Measurements from ENCODE around the gene NSD1. TPM values are rescaled to one million over a fixed set of nuclear protein-coding genes. Genes with fewer than 3 reads are reported as not detected.

NSD1 gene
- total and polyA plus RNA-seq, 2 donors (not counting 1 experiment from before 2014, with no cell fraction given), result 19.3 to 52.8 TPM

DNA sequence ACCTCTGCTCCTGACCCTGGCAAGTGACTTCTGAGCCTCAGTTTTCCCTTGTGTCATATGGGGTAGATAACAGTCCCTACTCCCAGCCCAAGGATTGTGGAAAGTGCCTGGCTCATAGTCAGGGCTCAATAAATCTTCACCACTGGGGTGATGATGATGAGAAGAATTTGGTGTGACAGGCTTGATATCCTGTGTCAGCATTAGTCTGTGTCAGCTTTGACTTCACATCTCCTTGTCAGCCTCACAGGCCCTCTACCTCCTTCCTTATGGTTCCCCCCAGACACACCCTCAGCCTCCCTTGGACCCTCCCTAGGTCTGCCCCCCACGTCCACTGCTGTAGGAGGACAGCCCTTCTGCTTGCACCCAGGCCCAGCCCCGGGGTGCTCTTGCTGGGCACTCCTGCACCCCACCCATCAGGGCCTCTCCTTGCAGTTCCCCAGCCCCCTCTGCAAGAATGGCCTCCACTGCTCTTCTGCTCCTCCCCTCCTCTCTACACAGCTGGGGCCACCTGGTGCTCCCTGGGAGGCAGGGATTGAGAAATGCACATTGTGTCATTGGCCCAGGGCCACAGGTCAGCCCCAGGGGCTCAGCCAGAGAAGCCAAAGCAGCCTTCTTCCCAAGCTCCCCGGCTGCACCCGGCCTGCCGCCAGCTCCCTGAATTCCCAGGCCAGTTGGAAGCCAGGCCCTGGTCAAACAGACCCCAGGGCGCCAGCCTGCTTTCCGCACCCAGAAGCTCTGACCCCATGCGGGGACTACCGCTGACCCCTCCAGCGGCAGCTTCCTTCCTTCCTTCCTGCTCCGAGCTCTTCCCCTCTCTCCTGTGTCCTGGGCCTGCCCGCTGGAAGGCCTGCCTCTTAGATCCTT lies 39.1 kb upstream of the NSD1 start:
- H3K27ac ChIP-seq (ENCODE audit: insufficient read depth, low read length), result peak overlapping the region; percentile 57
- H3K9me3 ChIP-seq (ENCODE audit: control insufficient read depth, insufficient read depth, low read depth, low read length), result no peaks in the 10 kb centered on the region
- DNase-seq (ENCODE audit: low read depth in 2 of 2), result peak in 1 of 2 donors; percentile 98
- H4K20me1 ChIP-seq (ENCODE audit: control insufficient read depth, extremely low read depth, insufficient read depth, low read length), result no peaks in the 10 kb centered on the region
- H3K36me3 ChIP-seq (ENCODE audit: control insufficient read depth, insufficient read depth, low read length), result peaks cover 9% of the 10 kb centered on the region
- H3K4me2 ChIP-seq (ENCODE audit: extremely low read depth, insufficient read depth, low read length), result no peak overlapping the region
- H3K4me3 ChIP-seq (replicated peaks in 1 of 4; ENCODE audit: control extremely low read depth in 1 of 4, insufficient read depth in 1 of 4, low read depth in 3 of 4, low read length in 4 of 4), result no peak overlapping the region
- H2AFZ ChIP-seq (ENCODE audit: low read length), result no peak overlapping the region
- peaks cover 2% of the 10 kb centered on the region for H3K27me3 ChIP-seq (ENCODE audit: control insufficient read depth, insufficient read depth, low read length)
- peak overlapping the region; percentile 11 for H3K9ac ChIP-seq (ENCODE audit: insufficient read depth, low read length)
- H3K4me1 ChIP-seq (ENCODE audit: control insufficient read depth, extremely low read depth, insufficient read depth, low read length), result peaks cover 26% of the 10 kb centered on the region
- TF ChIP-seq, protein P1, sequence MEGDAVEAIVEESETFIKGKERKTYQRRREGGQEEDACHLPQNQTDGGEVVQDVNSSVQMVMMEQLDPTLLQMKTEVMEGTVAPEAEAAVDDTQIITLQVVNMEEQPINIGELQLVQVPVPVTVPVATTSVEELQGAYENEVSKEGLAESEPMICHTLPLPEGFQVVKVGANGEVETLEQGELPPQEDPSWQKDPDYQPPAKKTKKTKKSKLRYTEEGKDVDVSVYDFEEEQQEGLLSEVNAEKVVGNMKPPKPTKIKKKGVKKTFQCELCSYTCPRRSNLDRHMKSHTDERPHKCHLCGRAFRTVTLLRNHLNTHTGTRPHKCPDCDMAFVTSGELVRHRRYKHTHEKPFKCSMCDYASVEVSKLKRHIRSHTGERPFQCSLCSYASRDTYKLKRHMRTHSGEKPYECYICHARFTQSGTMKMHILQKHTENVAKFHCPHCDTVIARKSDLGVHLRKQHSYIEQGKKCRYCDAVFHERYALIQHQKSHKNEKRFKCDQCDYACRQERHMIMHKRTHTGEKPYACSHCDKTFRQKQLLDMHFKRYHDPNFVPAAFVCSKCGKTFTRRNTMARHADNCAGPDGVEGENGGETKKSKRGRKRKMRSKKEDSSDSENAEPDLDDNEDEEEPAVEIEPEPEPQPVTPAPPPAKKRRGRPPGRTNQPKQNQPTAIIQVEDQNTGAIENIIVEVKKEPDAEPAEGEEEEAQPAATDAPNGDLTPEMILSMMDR (conservative IDR thresholded peaks at IDR 0.05 in 1 of 2, IDR thresholded peaks at IDR 0.05 in 1 of 2; ENCODE audit: low read depth in 1 of 2, low read length in 2 of 2), result no peak
- TF ChIP-seq EZH2 (IDR thresholded peaks at IDR 0.05; ENCODE audit: low read length, missing control alignments), result no peak
- no peaks in the 10 kb centered on the region for H3K79me2 ChIP-seq (ENCODE audit: control insufficient read depth, insufficient read depth, low read length)

DNA sequence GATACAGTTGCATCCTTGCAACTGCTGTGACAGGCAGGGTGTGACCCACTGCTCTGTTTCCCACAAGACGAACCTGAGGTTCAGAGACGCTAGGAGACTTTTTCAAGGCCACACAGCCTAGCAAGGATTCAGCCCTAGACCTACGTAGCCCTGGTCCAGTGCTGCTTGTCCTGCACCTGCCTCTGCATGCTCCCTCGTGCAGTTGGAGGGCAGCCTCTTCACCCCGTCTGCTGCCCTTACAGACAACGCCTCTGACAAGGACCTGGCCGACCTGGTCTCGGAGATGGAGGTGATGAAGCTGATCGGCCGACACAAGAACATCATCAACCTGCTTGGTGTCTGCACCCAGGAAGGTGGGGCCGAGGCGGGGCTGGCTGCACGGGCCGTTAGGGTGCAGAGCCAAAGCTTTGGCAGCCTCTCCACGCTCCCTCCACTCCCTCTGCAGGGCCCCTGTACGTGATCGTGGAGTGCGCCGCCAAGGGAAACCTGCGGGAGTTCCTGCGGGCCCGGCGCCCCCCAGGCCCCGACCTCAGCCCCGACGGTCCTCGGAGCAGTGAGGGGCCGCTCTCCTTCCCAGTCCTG lies 38.4 kb upstream of the NSD1 start:
- peaks cover 9% of the 10 kb centered on the region for H3K36me3 ChIP-seq (ENCODE audit: control insufficient read depth, insufficient read depth, low read length)
- no peak overlapping the region for H2AFZ ChIP-seq (ENCODE audit: low read length)
- no peaks in the 10 kb centered on the region for H3K79me2 ChIP-seq (ENCODE audit: control insufficient read depth, insufficient read depth, low read length)
- no peak for TF ChIP-seq EZH2 (IDR thresholded peaks at IDR 0.05; ENCODE audit: low read length, missing control alignments)
- TF ChIP-seq, protein P1 (conservative IDR thresholded peaks at IDR 0.05 in 1 of 2, IDR thresholded peaks at IDR 0.05 in 1 of 2; ENCODE audit: low read depth in 1 of 2, low read length in 2 of 2), result no peak
- no peaks in the 10 kb centered on the region for H3K9me3 ChIP-seq (ENCODE audit: control insufficient read depth, insufficient read depth, low read depth, low read length)
- peaks cover 2% of the 10 kb centered on the region for H3K27me3 ChIP-seq (ENCODE audit: control insufficient read depth, insufficient read depth, low read length)
- H3K9ac ChIP-seq (ENCODE audit: insufficient read depth, low read length), result no peak overlapping the region
- H4K20me1 ChIP-seq (ENCODE audit: control insufficient read depth, extremely low read depth, insufficient read depth, low read length), result no peaks in the 10 kb centered on the region
- DNase-seq (ENCODE audit: low read depth in 2 of 2), result no peak
- peaks cover 23% of the 10 kb centered on the region for H3K4me1 ChIP-seq (ENCODE audit: control insufficient read depth, extremely low read depth, insufficient read depth, low read length)
- H3K4me2 ChIP-seq (ENCODE audit: extremely low read depth, insufficient read depth, low read length), result no peak overlapping the region
- peak overlapping the region; percentile 57 for H3K27ac ChIP-seq (ENCODE audit: insufficient read depth, low read length)
- H3K4me3 ChIP-seq (replicated peaks in 1 of 4; ENCODE audit: control extremely low read depth in 1 of 4, insufficient read depth in 1 of 4, low read depth in 3 of 4, low read length in 4 of 4), result no peak overlapping the region

DNA sequence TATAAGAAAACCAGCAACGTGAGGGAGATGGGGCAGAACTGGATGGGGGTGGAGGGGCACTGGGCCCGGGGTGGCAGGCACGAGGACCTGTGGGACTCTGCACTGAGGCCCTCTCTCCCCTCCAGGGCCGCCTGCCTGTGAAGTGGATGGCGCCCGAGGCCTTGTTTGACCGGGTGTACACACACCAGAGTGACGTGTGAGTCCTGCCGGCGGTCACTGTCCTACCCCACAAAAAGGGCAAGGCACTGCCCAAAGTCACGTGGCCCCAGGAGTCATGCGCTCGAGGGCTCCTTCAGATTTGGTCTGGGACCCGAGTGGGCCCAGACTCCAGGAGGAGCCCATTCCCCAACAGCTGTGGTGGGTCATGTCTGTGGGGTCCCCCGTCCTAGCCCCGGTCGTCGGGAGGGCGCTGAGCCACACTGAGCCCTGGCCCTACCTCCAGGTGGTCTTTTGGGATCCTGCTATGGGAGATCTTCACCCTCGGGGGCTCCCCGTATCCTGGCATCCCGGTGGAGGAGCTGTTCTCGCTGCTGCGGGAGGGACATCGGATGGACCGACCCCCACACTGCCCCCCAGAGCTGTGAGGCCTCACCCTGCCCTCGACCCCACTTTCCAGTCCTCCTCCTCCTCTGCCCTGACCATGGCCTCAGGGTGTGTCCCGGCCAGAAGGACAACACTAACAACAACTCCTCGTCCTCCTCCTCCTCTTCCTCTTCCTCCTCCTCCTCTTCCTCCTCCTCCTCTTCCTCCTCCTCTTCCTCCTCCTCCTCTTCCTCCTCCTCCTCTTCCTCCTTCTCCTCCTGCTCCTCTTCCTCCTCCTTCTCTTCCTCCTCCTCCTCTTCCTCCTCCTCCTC lies 37.2 kb upstream of the NSD1 start:
- Histone ChIP-seq H3K79me2 (ENCODE audit: control insufficient read depth, insufficient read depth, low read length) (no peaks in the 10 kb centered on the region), H3K4me3 (replicated peaks in 1 of 4; ENCODE audit: control extremely low read depth in 1 of 4, insufficient read depth in 1 of 4, low read depth in 3 of 4, low read length in 4 of 4) (no peak overlapping the region), H3K4me1 (ENCODE audit: control insufficient read depth, extremely low read depth, insufficient read depth, low read length) (peaks cover 23% of the 10 kb centered on the region), H3K9me3 (ENCODE audit: control insufficient read depth, insufficient read depth, low read depth, low read length) (no peaks in the 10 kb centered on the region), H3K36me3 (ENCODE audit: control insufficient read depth, insufficient read depth, low read length) (peaks cover 9% of the 10 kb centered on the region), H2AFZ (ENCODE audit: low read length) (no peak overlapping the region), H3K9ac (ENCODE audit: insufficient read depth, low read length) (no peak overlapping the region), H3K27ac (ENCODE audit: insufficient read depth, low read length) (no peak overlapping the region), H3K4me2 (ENCODE audit: extremely low read depth, insufficient read depth, low read length) (no peak overlapping the region), H3K27me3 (ENCODE audit: control insufficient read depth, insufficient read depth, low read length) (no peaks in the 10 kb centered on the region), H4K20me1 (ENCODE audit: control insufficient read depth, extremely low read depth, insufficient read depth, low read length) (no peaks in the 10 kb centered on the region)
- TF ChIP-seq EZH2 (IDR thresholded peaks at IDR 0.05; ENCODE audit: low read length, missing control alignments), result no peak
- TF ChIP-seq, protein P1 (conservative IDR thresholded peaks at IDR 0.05 in 1 of 2, IDR thresholded peaks at IDR 0.05 in 1 of 2; ENCODE audit: low read depth in 1 of 2, low read length in 2 of 2), result no peak
- DNase-seq (ENCODE audit: low read depth in 2 of 2), result no peak

All from fibroblast of lung (primary cell).